HCT116 (cell line): ENCODE data around the gene TPBGL. TPM values are rescaled to one million over a fixed set of nuclear protein-coding genes. Genes with fewer than 3 reads are reported as not detected.

Experiments used
- ATAC-seq: fragments of 200-7000 bp; cut with Tn5 transposase; 2 replicates; pipeline ENCODE4 v1.9.1; 2020; ENCODE audit warnings: mild to moderate bottlenecking, moderate library complexity
- BruUV-seq: library from RNA; stranded (reverse); fragments of 400-500 nt; replicated peaks from 2 replicates; lab custom pipeline; 2021; lab: Mats Ljungman, UMichigan
- CTCF ChIA-PET: fragments of 300-600 bp; sonication (Branson Sonifier 250); formaldehyde crosslinking; loops from one replicate; lab custom pipeline; 2021; ENCODE audit warnings: antibody characterized with exemption; lab: Charles Lee
- POLR2A ChIA-PET: fragments of 300-600, 350-600 bp; sonication (Branson Sonifier 250); formaldehyde crosslinking; loops from one replicate; lab custom pipeline; 2021; ENCODE audit warnings: antibody characterized with exemption; lab: Charles Lee
- RAD21 ChIA-PET, 2 experiments: fragments of 300-600 bp; sonication (Branson Sonifier 250); formaldehyde crosslinking; loops; one replicate each; lab custom pipeline; 2023; ENCODE audit warnings: low total read pairs in 2 of 2; ENCODE audit not compliant: uncharacterized antibody in 2 of 2, unreplicated experiment in 2 of 2, low non-redundant PET in 1 of 2; lab: Charles Lee
- DNase-seq: peaks from one replicate; pipeline ENCODE4 v3.0.0-alpha.2; 2010; ENCODE audit warnings: low read depth, low spot score
- H2AFZ ChIP-seq: fragments of 200-600 bp; shearing (Covaris generic), sonication (generic); 2 replicates; pipeline ENCODE4 v1.6.1; 2017; ENCODE audit warnings: low read depth, mixed run types, mixed read lengths, antibody characterized with exemption, low read length; ENCODE audit not compliant: poor library complexity, severe bottlenecking
- H3K27ac ChIP-seq: 2 replicates; pipeline ENCODE4 v1.5.1; 2012; ENCODE audit warnings: low read depth, low read length
- H3K27me3 ChIP-seq: fragments of 200-600 bp; sonication (generic); 2 replicates; pipeline ENCODE4 v1.6.1; 2016; ENCODE audit warnings: mixed run types, low read length, mixed read lengths; ENCODE audit not compliant: insufficient read depth
- H3K36me3 ChIP-seq, 2 experiments: fragments of 200-500 bp in 1 of 2; fragments of 200-600 bp in 1 of 2; sonication (Bioruptor generic) in 1 of 2; sonication (generic) in 1 of 2; 2 replicates each; pipeline versions ENCODE4 v1.5.1 to v1.6.1; 2014 to 2016; ENCODE audit warnings: low read length in 2 of 2, inconsistent platforms in 1 of 2, mixed read lengths in 1 of 2, mixed run types in 1 of 2; ENCODE audit not compliant: insufficient read depth in 2 of 2, control insufficient read depth in 1 of 2
- H3K4me1 ChIP-seq, 2 experiments: fragments of 200-600 bp in 1 of 2; sonication (generic) in 1 of 2; 2 replicates each; pipeline versions ENCODE4 v1.5.1 to v1.6.1; 2012 to 2017; ENCODE audit warnings: low read length in 2 of 2, inconsistent platforms in 1 of 2, mild to moderate bottlenecking in 1 of 2, mixed read lengths in 1 of 2, mixed run types in 1 of 2, moderate library complexity in 1 of 2; ENCODE audit not compliant: insufficient read depth in 2 of 2, control insufficient read depth in 1 of 2
- H3K4me2 ChIP-seq: fragments of 200-600 bp; sonication (generic); 2 replicates; pipeline ENCODE4 v1.6.1; 2017; ENCODE audit warnings: mixed run types, low read length, mixed read lengths
- H3K4me3 ChIP-seq, 2 experiments: fragments of 200-600 bp in 1 of 2; sonication (generic) in 1 of 2; replicated peaks in 1 of 2; 2 replicates each; pipeline ENCODE4 v1.5.1; 2011 to 2016; ENCODE audit warnings: low read length in 2 of 2, control low read depth in 1 of 2, low read depth in 1 of 2, mild to moderate bottlenecking in 1 of 2, mixed read lengths in 1 of 2, mixed run types in 1 of 2
- H3K79me2 ChIP-seq: fragments of 200-600 bp; sonication (generic); 2 replicates; pipeline ENCODE4 v1.6.1; 2017; ENCODE audit warnings: mild to moderate bottlenecking, mixed run types, low read length, moderate library complexity, mixed read lengths; ENCODE audit not compliant: insufficient read depth
- H3K9ac ChIP-seq: fragments of 200-600 bp; sonication (generic); 2 replicates; pipeline ENCODE4 v1.6.1; 2016; ENCODE audit warnings: low read length, mixed read lengths
- H3K9me2 ChIP-seq: fragments of 200-600 bp; sonication (generic), shearing (Covaris generic); 2 replicates; pipeline ENCODE4 v1.6.1; 2017; ENCODE audit warnings: mixed run types, mild to moderate bottlenecking, moderate library complexity; ENCODE audit not compliant: insufficient read depth
- H3K9me3 ChIP-seq, 2 experiments: fragments of 200-500 bp in 1 of 2; fragments of 200-600 bp in 1 of 2; sonication (Bioruptor generic) in 1 of 2; sonication (generic) in 1 of 2; 2 replicates each; pipeline ENCODE4 v1.6.1; 2014 to 2017; ENCODE audit warnings: low read length in 2 of 2, mixed read lengths in 2 of 2, inconsistent platforms in 1 of 2, low read depth in 1 of 2, mild to moderate bottlenecking in 1 of 2, mixed run types in 1 of 2, moderate library complexity in 1 of 2; ENCODE audit not compliant: control insufficient read depth in 1 of 2, insufficient read depth in 1 of 2
- H4K20me1 ChIP-seq: fragments of 200-600 bp; sonication (generic), shearing (Covaris generic); 2 replicates; pipeline ENCODE4 v1.6.1; 2017; ENCODE audit warnings: mixed run types, mild to moderate bottlenecking, moderate library complexity; ENCODE audit not compliant: insufficient read depth
- CBX3 ChIP-seq: IDR thresholded peaks from 2 replicates; pipeline ENCODE4 v1.6.1; 2012; ENCODE audit warnings: low read depth
- CEBPB ChIP-seq: IDR thresholded peaks from 2 replicates; pipeline ENCODE4 v1.6.1; 2012; ENCODE audit warnings: low read depth
- CTCF ChIP-seq, 3 experiments: fragments of 200-600 bp in 1 of 3; sonication (generic) in 1 of 3; IDR thresholded peaks in 2 of 3; conservative IDR thresholded peaks in 1 of 3; 2 replicates each; pipeline ENCODE4 v1.5.1; 2012 to 2017; ENCODE audit warnings: low read depth in 2 of 3, low read length in 2 of 3, antibody characterized with exemption in 1 of 3, borderline replicate concordance in 1 of 3, control low read depth in 1 of 3, mild to moderate bottlenecking in 1 of 3, mixed read lengths in 1 of 3, mixed run types in 1 of 3, moderate library complexity in 1 of 3; ENCODE audit not compliant: insufficient read depth in 1 of 3
- EGR1 ChIP-seq: IDR thresholded peaks from 2 replicates; pipeline ENCODE4 v1.6.1; 2012; ENCODE audit warnings: low read depth
- EZH2 ChIP-seq: fragments of 200-600 bp; sonication (generic); IDR thresholded peaks from 2 replicates; pipeline ENCODE4 v1.6.1; 2017; ENCODE audit warnings: antibody characterized with exemption, mixed run types
- FOSL1 ChIP-seq: IDR thresholded peaks from 2 replicates; pipeline ENCODE4 v1.6.1; 2012; ENCODE audit warnings: low read depth
- JUND ChIP-seq: IDR thresholded peaks from 2 replicates; pipeline ENCODE4 v1.6.1; 2012
- POLR2A ChIP-seq: IDR thresholded peaks from 2 replicates; pipeline ENCODE4 v1.7.0; 2011; ENCODE audit warnings: borderline replicate concordance; ENCODE audit not compliant: insufficient read depth, insufficient read length; ENCODE audit errors: extremely low read depth
- POLR2AphosphoS5 ChIP-seq: IDR thresholded peaks from 2 replicates; pipeline ENCODE4 v1.6.1; 2011; ENCODE audit warnings: mild to moderate bottlenecking, low read depth, low read length, moderate library complexity
- RAD21 ChIP-seq: IDR thresholded peaks from 2 replicates; pipeline ENCODE4 v1.6.1; 2012; ENCODE audit warnings: low read depth, mild to moderate bottlenecking
- SIN3A ChIP-seq: IDR thresholded peaks from 2 replicates; pipeline ENCODE4 v1.6.1; 2012; ENCODE audit warnings: low read depth
- SP1 ChIP-seq: IDR thresholded peaks from 2 replicates; pipeline ENCODE4 v1.6.1; 2012; ENCODE audit warnings: low read depth
- SRF ChIP-seq: IDR thresholded peaks from 2 replicates; pipeline ENCODE4 v1.6.1; 2012; ENCODE audit warnings: low read depth
- TCF7L2 ChIP-seq: IDR thresholded peaks from 2 replicates; pipeline ENCODE4 v1.7.0; 2011; ENCODE audit warnings: borderline replicate concordance, inconsistent platforms; ENCODE audit not compliant: insufficient read depth, insufficient read length; ENCODE audit errors: extremely low read depth
- YY1 ChIP-seq: IDR thresholded peaks from 2 replicates; pipeline ENCODE4 v1.6.1; 2011; ENCODE audit warnings: low read length, low read depth, moderate library complexity, mild to moderate bottlenecking; ENCODE audit not compliant: insufficient replicate concordance; ENCODE audit errors: extremely low read depth
- ZBTB33 ChIP-seq: IDR thresholded peaks from 2 replicates; pipeline ENCODE4 v1.6.1; 2011; ENCODE audit warnings: mild to moderate bottlenecking, low read length, moderate library complexity; ENCODE audit not compliant: insufficient replicate concordance; ENCODE audit errors: extremely low read depth
- ZFX ChIP-seq: fragments of 450-650 bp; IDR thresholded peaks from 2 replicates; pipeline ENCODE4 v1.6.1; 2017
- ZNF274 ChIP-seq: fragments of 200-500 bp; sonication (Bioruptor generic); IDR thresholded peaks from 2 replicates; pipeline ENCODE4 v1.6.1; 2014; ENCODE audit warnings: mild to moderate bottlenecking, low read depth, low read length, inconsistent platforms
- intact Hi-C: fragments of 100-400 bp; cut with micrococcal nuclease; formaldehyde crosslinking; loops from 2 replicates; pipeline ENCODE4 v1.10.0; 2022
- total RNA-seq: library from RNA; stranded (reverse); gene quantifications from one replicate; pipeline ENCODE4 v1.2.1, GENCODE V29; 2021; ENCODE audit not compliant: unreplicated experiment

TPBGL gene
- total RNA-seq, 1 experiment from 2014 or later: 0.12 TPM

GRCh38 chr11:75194147-75194546 lies 46.4 kb upstream of the TPBGL start (continued):
- TF ChIP-seq YY1: no peak
- TF ChIP-seq SIN3A: no peak
- no peak for TF ChIP-seq JUND
- no peak for TF ChIP-seq CBX3
- no peak for TF ChIP-seq POLR2AphosphoS5
- no peak for TF ChIP-seq EGR1
- no peak for TF ChIP-seq SRF
- TF ChIP-seq ZNF274: no peak
- no peak for TF ChIP-seq POLR2A

GRCh38 chr11:75195167-75195962 lies 45.2 kb upstream of the TPBGL start:
- H3K9me2 ChIP-seq: no peaks in the 10 kb centered on the region
- CTCF ChIA-PET: interaction anchor here (0.8 to 3.5 kb wide), 3 partner anchors 10 to 55 kb away, joined by 3 to 29 read pairs (median 5); no protein-coding TSS in a partner anchor
- DNase-seq (no peak), ATAC-seq (no peak)
- intact Hi-C loops: no loop called here
- TF ChIP-seq FOSL1 (no peak), CBX3 (no peak), RAD21 (no peak), ZFX (no peak), ZBTB33 (no peak), POLR2A (no peak), SP1 (no peak), YY1 (no peak), CEBPB (no peak), POLR2AphosphoS5 (no peak), CTCF (IDR thresholded peaks at IDR 0.05 in 2 of 3, conservative IDR thresholded peaks at IDR 0.05 in 1 of 3; ENCODE audit: borderline replicate concordance in 1 of 3, insufficient read depth in 1 of 3, low read depth in 2 of 3, low read length in 2 of 3) (no peak), TCF7L2 (no peak), EZH2 (no peak)
- TF ChIP-seq, all 23 proteins: peak for 0
- H3K27me3 ChIP-seq: 0 out of 2 replicates have a peak, but pooled peaks cover 3% of the 10 kb centered on the region
- POLR2A ChIA-PET: interaction anchor here (1.4 kb wide), 1 partner anchor 10 kb away, joined by 3 read pairs; no protein-coding TSS in a partner anchor
- RAD21 ChIA-PET: no interaction called here
- H3K4me3 ChIP-seq: no peak overlapping the region
- BruUV-seq: no TSS peak
- no peaks in the 10 kb centered on the region for H3K36me3 ChIP-seq
- H3K9me3 ChIP-seq: no peaks in the 10 kb centered on the region
- H3K27ac ChIP-seq: no peak overlapping the region
- H3K4me2 ChIP-seq: no peak overlapping the region
- H3K4me1 ChIP-seq: no peaks in the 10 kb centered on the region
- no peaks in the 10 kb centered on the region for H3K79me2 ChIP-seq
- H3K9ac ChIP-seq: no peak overlapping the region
- no peaks in the 10 kb centered on the region for H4K20me1 ChIP-seq
- no peak overlapping the region for H2AFZ ChIP-seq
